GM13977 (cell line): ENCODE data around the gene KLF18.

Source experiments
- DNase-seq: peaks from one replicate; pipeline ENCODE4 v3.0.0; 2012; ENCODE audit warnings: low spot score
- CTCF ChIP-seq: IDR thresholded peaks from 2 replicates; pipeline ENCODE4 v1.5.1; 2012; ENCODE audit warnings: mild to moderate bottlenecking, control low read depth; ENCODE audit not compliant: insufficient read depth; ENCODE audit errors: extremely low read depth, missing control alignments
- in situ Hi-C: fragments of 300-500 bp; cut with MboI; formaldehyde crosslinking; loops from one replicate; pipeline ENCODE4 v1.12.0; 2022; ENCODE audit warnings: low sequenced_read_pairs, low pct_unique_long_range_greater_than_20kb, mixed read lengths, inconsistent platforms; ENCODE audit not compliant: unreplicated experiment

Gene KLF18

GRCh38 chr1:44089371-44090048, 51.9 kb downstream of the KLF18 start:
- in situ Hi-C loops: no loop called here
- TF ChIP-seq CTCF: no peak
- no peak for DNase-seq
